K562 (cell line): Measurements from ENCODE around the gene KMT2C. TPM values are rescaled to one million over a fixed set of nuclear protein-coding genes. Genes with fewer than 3 reads are reported as not detected.
A peak's percentile ranks its signal among the peaks of the same experiment; 100 is the strongest.

Source experiments
- ATAC-seq: fragments of 200-7000 bp; cut with Tn5 transposase; 3 replicates; pipeline ENCODE4 v1.9.1; 2020; ENCODE audit warnings: moderate library complexity
- BruUV-seq: library from RNA; stranded (reverse); fragments of 400-500 nt; replicated peaks from 2 replicates; lab custom pipeline; 2021; lab: Mats Ljungman, UMichigan
- CTCF ChIA-PET: fragments of 300-600 bp; formaldehyde crosslinking; extraction: SDS; loops from one replicate; lab custom pipeline; 2021; ENCODE audit warnings: low intra/inter-chr PET ratio; lab: Yijun Ruan, JAX
- POLR2A ChIA-PET: fragments of 300-600, 350-650 bp; sonication (Branson Sonifier 250); formaldehyde crosslinking; extraction: SDS; loops from one replicate; lab custom pipeline; 2021; ENCODE audit warnings: antibody characterized with exemption, inconsistent platforms; lab: Yijun Ruan, JAX
- DNase-seq, 4 experiments: peaks; one replicate each; pipeline versions ENCODE4 v3.0.0 to v3.0.0-alpha.2; 2011 to 2018; ENCODE audit warnings: low spot score in 3 of 4, mixed read lengths in 3 of 4; ENCODE audit errors: extremely low read depth in 1 of 4
- FAIRE-seq: peaks from 2 replicates; lab custom pipeline; 2011; peaks lifted over from hg19 to GRCh38; lab: Jason Lieb, UNC
- H2AFZ ChIP-seq: 2 replicates; pipeline ENCODE4 v1.6.0; 2011; ENCODE audit warnings: low read depth, low read length, control low read depth, inconsistent platforms
- H3K27ac ChIP-seq: fragments of 200-600 bp; 3 replicates; pipeline ENCODE4 v1.8.0; 2011; ENCODE audit warnings: low read depth, mild to moderate bottlenecking, control low read depth, inconsistent platforms, low read length, moderate library complexity, mixed read lengths; ENCODE audit errors: extremely low read depth
- H3K27me3 ChIP-seq, 2 experiments: fragments of 300-600 bp in 1 of 2; 2 replicates in 1 of 2; 3 replicates in 1 of 2; pipeline versions ENCODE4 v1.6.0 to v1.8.0; 2011; ENCODE audit warnings: inconsistent platforms in 2 of 2, low read length in 2 of 2, mild to moderate bottlenecking in 1 of 2, mixed read lengths in 1 of 2, moderate library complexity in 1 of 2; ENCODE audit not compliant: control insufficient read depth in 2 of 2, insufficient read depth in 2 of 2
- H3K36me3 ChIP-seq: fragments of 300-600 bp; 3 replicates; pipeline ENCODE4 v1.8.0; 2011; ENCODE audit warnings: mild to moderate bottlenecking, low read length, inconsistent platforms; ENCODE audit not compliant: control insufficient read depth, insufficient read depth
- H3K4me1 ChIP-seq, 2 experiments: fragments of 200-600 bp in 1 of 2; replicated peaks in 1 of 2; 2 replicates in 1 of 2; 3 replicates in 1 of 2; pipeline versions ENCODE4 v1.5.1 to v1.8.0; 2011; ENCODE audit warnings: inconsistent platforms in 2 of 2, low read length in 2 of 2, mild to moderate bottlenecking in 1 of 2, mixed read lengths in 1 of 2, moderate library complexity in 1 of 2; ENCODE audit not compliant: control insufficient read depth in 2 of 2, insufficient read depth in 2 of 2
- H3K4me2 ChIP-seq: 2 replicates; pipeline ENCODE4 v1.6.1; 2011; ENCODE audit warnings: low read length, control low read depth, inconsistent platforms, mixed read lengths; ENCODE audit not compliant: insufficient read depth
- H3K4me3 ChIP-seq: fragments of 200-600 bp; sonication (generic), shearing (Covaris generic); 2 replicates; pipeline ENCODE4 v1.5.1; 2016; ENCODE audit warnings: control low read depth, inconsistent platforms
- H3K79me2 ChIP-seq: fragments of 200-600 bp; 3 replicates; pipeline ENCODE4 v1.8.0; 2011; ENCODE audit warnings: low read length, inconsistent platforms; ENCODE audit not compliant: control insufficient read depth, insufficient read depth
- H3K9ac ChIP-seq, 2 experiments: 2 replicates each; pipeline versions ENCODE4 v1.6.0 to v1.6.1; 2011; ENCODE audit warnings: low read depth in 2 of 2, low read length in 2 of 2, control low read depth in 1 of 2, inconsistent platforms in 1 of 2, mild to moderate bottlenecking in 1 of 2, mixed read lengths in 1 of 2; ENCODE audit not compliant: insufficient read depth in 1 of 2
- H3K9me1 ChIP-seq: one replicate; pipeline ENCODE4 v1.6.0; 2011; ENCODE audit warnings: inconsistent platforms, mild to moderate bottlenecking, low read length, moderate library complexity; ENCODE audit not compliant: control insufficient read depth, insufficient read depth
- H3K9me3 ChIP-seq: replicated peaks from 2 replicates; pipeline ENCODE4 v1.5.1; 2011; ENCODE audit warnings: low read depth, low read length, inconsistent platforms; ENCODE audit not compliant: control insufficient read depth, insufficient read depth
- H4K20me1 ChIP-seq: replicated peaks from 2 replicates; pipeline ENCODE4 v1.6.1; 2011; ENCODE audit warnings: low read length, inconsistent platforms, mixed read lengths; ENCODE audit not compliant: control insufficient read depth, insufficient read depth
- ARID3A ChIP-seq: IDR thresholded peaks from 2 replicates; pipeline ENCODE4 v1.6.1; 2012; ENCODE audit warnings: low read depth, low read length, improper control_type of control experiment, borderline replicate concordance
- ARNT ChIP-seq, 2 experiments: fragments of 450-650 bp; IDR thresholded peaks; 2 replicates each; pipeline ENCODE4 v1.6.1; 2016; ENCODE audit warnings: mild to moderate bottlenecking in 1 of 2
- CCNT2 ChIP-seq: IDR thresholded peaks from 2 replicates; pipeline ENCODE4 v1.6.1; 2011; ENCODE audit warnings: borderline replicate concordance, low read depth, mild to moderate bottlenecking, moderate library complexity, mixed read lengths, low read length; ENCODE audit not compliant: insufficient read length; ENCODE audit errors: extremely low read depth
- DACH1 ChIP-seq: fragments of 450-650 bp; IDR thresholded peaks from 2 replicates; pipeline ENCODE4 v1.6.1; 2018; ENCODE audit not compliant: partially characterized antibody
- DMBX1 ChIP-seq: fragments of 250-450 bp; sonication (Bioruptor Pico); IDR thresholded peaks from 2 replicates; pipeline ENCODE4 v1.8.0; 2022; ENCODE audit warnings: inconsistent platforms, mild to moderate bottlenecking, moderate library complexity, borderline replicate concordance
- HDAC2 ChIP-seq: fragments of 450-650 bp; IDR thresholded peaks from 2 replicates; pipeline ENCODE4 v1.6.1; 2016; ENCODE audit warnings: mild to moderate bottlenecking
- HDGF ChIP-seq: fragments of 450-650 bp; IDR thresholded peaks from 2 replicates; pipeline ENCODE4 v1.6.1; 2016
- HNRNPUL1 ChIP-seq: fragments of 200-400 bp; formaldehyde crosslinking; IDR thresholded peaks from 2 replicates; pipeline ENCODE4 v1.6.1; 2017; ENCODE audit warnings: low read length
- KHSRP ChIP-seq: fragments of 450-650 bp; IDR thresholded peaks from 2 replicates; pipeline ENCODE4 v1.6.1; 2017
- MBD2 ChIP-seq: sonication (generic); IDR thresholded peaks from 2 replicates; pipeline ENCODE4 v1.6.1; 2016; ENCODE audit warnings: low read depth, borderline replicate concordance
- NR4A1 ChIP-seq, 2 experiments: fragments of 250-450 bp in 1 of 2; fragments of 450-650 bp in 1 of 2; sonication (Bioruptor Pico) in 1 of 2; IDR thresholded peaks; 2 replicates each; pipeline versions ENCODE4 v1.4.0 to v1.6.1; 2016 to 2020; ENCODE audit warnings: mild to moderate bottlenecking in 2 of 2, missing compliant biosample characterization in 1 of 2, missing genetic modification characterization in 1 of 2, moderate library complexity in 1 of 2
- SIN3B ChIP-seq: fragments of 450-650 bp; IDR thresholded peaks from 2 replicates; pipeline ENCODE4 v1.6.1; 2017; ENCODE audit warnings: low read depth, mild to moderate bottlenecking, moderate library complexity
- SRSF1 ChIP-seq: fragments of 200-400 bp; formaldehyde crosslinking; IDR thresholded peaks from 2 replicates; pipeline ENCODE4 v1.6.1; 2017; ENCODE audit warnings: mild to moderate bottlenecking, low read depth, low read length, moderate library complexity
- THRAP3 ChIP-seq: fragments of 450-650 bp; IDR thresholded peaks from 2 replicates; pipeline ENCODE4 v1.6.1; 2016; ENCODE audit warnings: mild to moderate bottlenecking, inconsistent platforms, borderline replicate concordance
- ZNF445 ChIP-seq: fragments of 250-450 bp; sonication (Bioruptor Pico); IDR thresholded peaks from 2 replicates; pipeline ENCODE4 v1.4.0; 2020; ENCODE audit warnings: low read depth, mild to moderate bottlenecking, moderate library complexity
- ZNF668 ChIP-seq: fragments of 250-450 bp; sonication (Bioruptor Pico); IDR thresholded peaks from 2 replicates; pipeline ENCODE4 v1.8.0; 2022; ENCODE audit warnings: mild to moderate bottlenecking, inconsistent platforms
- WGBS: fragments of 100-300 bp; shearing (Covaris generic); methylation state at CpG from one replicate; pipeline ENCODE4 v1.1.6; 2016; ENCODE audit warnings: low coverage, mixed read lengths; ENCODE audit not compliant: insufficient coverage; ENCODE audit errors: missing lambda C conversion rate; 5-methylcytosine and 5-hydroxymethylcytosine counted together
- in situ Hi-C: fragments of 300-500 bp; cut with MboI; formaldehyde crosslinking; loops from 4 replicates; pipeline ENCODE4 v1.15.0; 2018; ENCODE audit warnings: inconsistent platforms, mixed read lengths
- intact Hi-C: fragments of 100-400 bp; cut with micrococcal nuclease; formaldehyde crosslinking; loops from 2 replicates; pipeline ENCODE4 v1.14.2; 2022
- polyA plus RNA-seq, 8 experiments: library from polyadenylated mRNA; depleted of rRNA in 4 of 8; stranded (reverse) in 5 of 8; unstranded in 3 of 8; fragments of >200 nt; fragmentation: Nextera tagmentation in 2 of 8; fragmentation: Illumina TruSeq in 1 of 8; extraction: Ambion mirVana in 2 of 8; extraction: Trizol in 1 of 8; gene quantifications; 2 replicates each; pipeline versions ENCODE4 v1.2.1 to v1.2.3, GENCODE V29; 2011 to 2014; ENCODE audit warnings: inconsistent platforms in 1 of 8, missing spikeins in 1 of 8
- total RNA-seq, 7 experiments: library from RNA; depleted of rRNA in 6 of 7; stranded (reverse); fragments of >200 nt in 6 of 7; fragmentation: Illumina TruSeq in 2 of 7; extraction: Trizol in 2 of 7; gene quantifications; 2 replicates each; pipeline versions ENCODE4 v1.2.1 to v1.2.3, GENCODE V29; 2011 to 2021; ENCODE audit warnings: low replicate concordance in 1 of 7
- TF ChIP-seq, protein P1 (sequence below), 3 experiments: IDR thresholded peaks in 2 of 3; conservative IDR thresholded peaks in 1 of 3; 2 replicates each; pipeline ENCODE4 v1.5.1; 2011 to 2012; ENCODE audit warnings: low read length in 3 of 3, mild to moderate bottlenecking in 3 of 3, control low read depth in 2 of 3, improper control_type of control experiment in 1 of 3, inconsistent platforms in 1 of 3, low read depth in 1 of 3, mixed read lengths in 1 of 3, moderate library complexity in 1 of 3; ENCODE audit not compliant: insufficient read depth in 2 of 3
- TF ChIP-seq, protein P2 (sequence below): sonication (generic); formaldehyde crosslinking; IDR thresholded peaks from 2 replicates; pipeline ENCODE4 v1.8.1; 2023; ENCODE audit warnings: mild to moderate bottlenecking, missing genetic modification reagents

Gene KMT2C
- total and polyA plus RNA-seq, 9 of the 15 experiments (the other 6 are each of a cell fraction or from before 2014, with no cell fraction given): 4.9 to 67.8 (median 27.1) TPM

DNA sequence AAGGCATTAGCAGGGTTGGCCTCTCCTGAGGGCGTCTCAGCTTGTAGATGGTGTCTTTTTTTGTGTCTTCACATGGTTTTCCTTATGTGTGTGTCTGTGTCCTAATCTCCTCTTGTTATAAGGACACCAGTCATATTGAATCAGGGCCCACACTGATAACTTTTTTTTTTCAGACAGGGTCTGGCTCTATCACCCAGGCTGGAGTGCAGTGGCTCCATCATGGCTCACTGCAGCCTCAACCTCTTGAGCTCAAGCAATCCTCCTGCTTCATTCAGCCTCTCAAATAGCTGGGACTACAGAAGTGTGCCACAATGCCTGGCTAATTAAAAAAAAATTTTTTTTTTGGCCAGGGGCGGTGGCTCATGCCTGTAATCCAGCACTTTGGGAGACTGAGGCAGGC lies 41.3 kb upstream of the KMT2C start:
- ChIA-PET POLR2A (interaction anchor here (0.5 kb wide), 1 partner anchor 236 kb away, joined by 3 read pairs; no protein-coding TSS in a partner anchor), CTCF (no interaction called here)
- no peak for TF ChIP-seq KHSRP
- no peak for TF ChIP-seq SRSF1
- no peak for TF ChIP-seq HDAC2
- TF ChIP-seq THRAP3: no peak
- no peak for TF ChIP-seq ARNT (IDR thresholded peaks at IDR 0.05)
- no peak for TF ChIP-seq SIN3B
- no peak for TF ChIP-seq HDGF
- TF ChIP-seq CCNT2: no peak
- TF ChIP-seq DMBX1 (CRISPR knock-in tag): no peak
- TF ChIP-seq, protein P1, sequence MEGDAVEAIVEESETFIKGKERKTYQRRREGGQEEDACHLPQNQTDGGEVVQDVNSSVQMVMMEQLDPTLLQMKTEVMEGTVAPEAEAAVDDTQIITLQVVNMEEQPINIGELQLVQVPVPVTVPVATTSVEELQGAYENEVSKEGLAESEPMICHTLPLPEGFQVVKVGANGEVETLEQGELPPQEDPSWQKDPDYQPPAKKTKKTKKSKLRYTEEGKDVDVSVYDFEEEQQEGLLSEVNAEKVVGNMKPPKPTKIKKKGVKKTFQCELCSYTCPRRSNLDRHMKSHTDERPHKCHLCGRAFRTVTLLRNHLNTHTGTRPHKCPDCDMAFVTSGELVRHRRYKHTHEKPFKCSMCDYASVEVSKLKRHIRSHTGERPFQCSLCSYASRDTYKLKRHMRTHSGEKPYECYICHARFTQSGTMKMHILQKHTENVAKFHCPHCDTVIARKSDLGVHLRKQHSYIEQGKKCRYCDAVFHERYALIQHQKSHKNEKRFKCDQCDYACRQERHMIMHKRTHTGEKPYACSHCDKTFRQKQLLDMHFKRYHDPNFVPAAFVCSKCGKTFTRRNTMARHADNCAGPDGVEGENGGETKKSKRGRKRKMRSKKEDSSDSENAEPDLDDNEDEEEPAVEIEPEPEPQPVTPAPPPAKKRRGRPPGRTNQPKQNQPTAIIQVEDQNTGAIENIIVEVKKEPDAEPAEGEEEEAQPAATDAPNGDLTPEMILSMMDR (IDR thresholded peaks at IDR 0.05 in 2 of 3, conservative IDR thresholded peaks at IDR 0.05 in 1 of 3; ENCODE audit: insufficient read depth in 2 of 3, low read depth in 1 of 3, low read length in 3 of 3): no peak
- no peak for TF ChIP-seq ZNF668 (CRISPR knock-in tag)
- no peak for TF ChIP-seq NR4A1 (CRISPR knock-in tag; IDR thresholded peaks at IDR 0.05)
- no peak for TF ChIP-seq NR4A1 (tag; IDR thresholded peaks at IDR 0.05)
- TF ChIP-seq, protein P2, sequence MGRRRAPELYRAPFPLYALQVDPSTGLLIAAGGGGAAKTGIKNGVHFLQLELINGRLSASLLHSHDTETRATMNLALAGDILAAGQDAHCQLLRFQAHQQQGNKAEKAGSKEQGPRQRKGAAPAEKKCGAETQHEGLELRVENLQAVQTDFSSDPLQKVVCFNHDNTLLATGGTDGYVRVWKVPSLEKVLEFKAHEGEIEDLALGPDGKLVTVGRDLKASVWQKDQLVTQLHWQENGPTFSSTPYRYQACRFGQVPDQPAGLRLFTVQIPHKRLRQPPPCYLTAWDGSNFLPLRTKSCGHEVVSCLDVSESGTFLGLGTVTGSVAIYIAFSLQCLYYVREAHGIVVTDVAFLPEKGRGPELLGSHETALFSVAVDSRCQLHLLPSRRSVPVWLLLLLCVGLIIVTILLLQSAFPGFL (CRISPR knock-in tag): no peak
- no peak for TF ChIP-seq HNRNPUL1
- no peak for TF ChIP-seq ZNF445 (CRISPR knock-in tag)
- no peak for TF ChIP-seq DACH1
- no peak for TF ChIP-seq MBD2
- no peak for TF ChIP-seq ARID3A
- intact Hi-C loops (no loop called here), in situ Hi-C loops (no loop called here)
- H3K9me1 ChIP-seq: no peaks in the 10 kb centered on the region
- no peaks in the 10 kb centered on the region for H3K27me3 ChIP-seq
- H3K36me3 ChIP-seq: no peaks in the 10 kb centered on the region
- H3K4me3 ChIP-seq: no peak overlapping the region
- H3K9me3 ChIP-seq: peaks cover 4% of the 10 kb centered on the region; the same call in 1 of the 2 replicates
- peak; percentile 10; the same call in 1 of the 3 replicates for ATAC-seq
- H3K27ac ChIP-seq: no peak overlapping the region
- no peak for FAIRE-seq
- no peak overlapping the region for H3K9ac ChIP-seq
- H3K4me1 ChIP-seq: no peaks in the 10 kb centered on the region; a peak in 1 of 5 replicates
- DNase-seq: no peak
- BruUV-seq: no TSS peak
- WGBS: 28% methylated on average over 2 of the region's 2 CpGs
- H3K4me2 ChIP-seq: no peak overlapping the region
- H3K79me2 ChIP-seq: no peaks in the 10 kb centered on the region
- no peak overlapping the region for H2AFZ ChIP-seq
- H4K20me1 ChIP-seq: no peaks in the 10 kb centered on the region
